ENCODE data around the gene NME4.
"Not testable (repeated sequence)": the region's sequence is repeated elsewhere in the genome, so short reads cannot be mapped to it uniquely, and the experiment has no call there.

DNA sequence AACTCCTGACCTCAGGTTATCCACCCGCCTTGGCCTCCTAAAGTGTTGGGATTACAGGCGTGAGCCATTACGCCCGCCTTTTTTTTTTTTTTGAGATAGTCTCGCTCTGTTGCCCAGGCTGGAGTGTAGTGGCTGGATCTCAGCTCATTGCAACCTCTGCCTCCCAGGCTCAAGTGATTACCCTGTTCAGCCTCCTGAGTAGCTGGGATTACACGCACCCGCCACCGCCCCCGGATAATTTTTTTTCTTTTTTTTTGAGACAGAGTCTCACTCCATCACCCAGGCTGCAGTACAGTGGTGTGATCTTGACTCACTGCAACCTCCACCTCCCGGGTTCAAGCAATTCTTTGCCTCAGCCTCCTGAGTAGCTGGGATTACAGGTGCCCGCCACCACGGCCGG lies 25.2 kb downstream of the NME4 start:
- TF ChIP-seq POLR2A (IDR thresholded peaks at IDR 0.05; ENCODE audit: low read length); CTCF (IDR thresholded peaks at IDR 0.05); BCL3 (IDR thresholded peaks at IDR 0.05); NR3C1 (IDR thresholded peaks at IDR 0.05); EP300 (IDR thresholded peaks at IDR 0.05); RFX5 (IDR thresholded peaks at IDR 0.05); SREBF2 (IDR thresholded peaks at IDR 0.05); HDAC2 (IDR thresholded peaks at IDR 0.05); MAX (IDR thresholded peaks at IDR 0.05); RAD21 (conservative IDR thresholded peaks at IDR 0.05 in 1 of 2, IDR thresholded peaks at IDR 0.05 in 1 of 2); ZC3H11A (IDR thresholded peaks at IDR 0.05); BHLHE40 (IDR thresholded peaks at IDR 0.05; ENCODE audit: low read depth, low read length): not testable (repeated sequence)
- TF ChIP-seq, protein P1, sequence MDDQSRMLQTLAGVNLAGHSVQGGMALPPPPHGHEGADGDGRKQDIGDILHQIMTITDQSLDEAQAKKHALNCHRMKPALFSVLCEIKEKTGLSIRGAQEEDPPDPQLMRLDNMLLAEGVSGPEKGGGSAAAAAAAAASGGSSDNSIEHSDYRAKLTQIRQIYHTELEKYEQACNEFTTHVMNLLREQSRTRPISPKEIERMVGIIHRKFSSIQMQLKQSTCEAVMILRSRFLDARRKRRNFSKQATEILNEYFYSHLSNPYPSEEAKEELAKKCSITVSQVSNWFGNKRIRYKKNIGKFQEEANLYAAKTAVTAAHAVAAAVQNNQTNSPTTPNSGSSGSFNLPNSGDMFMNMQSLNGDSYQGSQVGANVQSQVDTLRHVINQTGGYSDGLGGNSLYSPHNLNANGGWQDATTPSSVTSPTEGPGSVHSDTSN (IDR thresholded peaks at IDR 0.05) = not testable (repeated sequence)
- TF ChIP-seq, protein P2, sequence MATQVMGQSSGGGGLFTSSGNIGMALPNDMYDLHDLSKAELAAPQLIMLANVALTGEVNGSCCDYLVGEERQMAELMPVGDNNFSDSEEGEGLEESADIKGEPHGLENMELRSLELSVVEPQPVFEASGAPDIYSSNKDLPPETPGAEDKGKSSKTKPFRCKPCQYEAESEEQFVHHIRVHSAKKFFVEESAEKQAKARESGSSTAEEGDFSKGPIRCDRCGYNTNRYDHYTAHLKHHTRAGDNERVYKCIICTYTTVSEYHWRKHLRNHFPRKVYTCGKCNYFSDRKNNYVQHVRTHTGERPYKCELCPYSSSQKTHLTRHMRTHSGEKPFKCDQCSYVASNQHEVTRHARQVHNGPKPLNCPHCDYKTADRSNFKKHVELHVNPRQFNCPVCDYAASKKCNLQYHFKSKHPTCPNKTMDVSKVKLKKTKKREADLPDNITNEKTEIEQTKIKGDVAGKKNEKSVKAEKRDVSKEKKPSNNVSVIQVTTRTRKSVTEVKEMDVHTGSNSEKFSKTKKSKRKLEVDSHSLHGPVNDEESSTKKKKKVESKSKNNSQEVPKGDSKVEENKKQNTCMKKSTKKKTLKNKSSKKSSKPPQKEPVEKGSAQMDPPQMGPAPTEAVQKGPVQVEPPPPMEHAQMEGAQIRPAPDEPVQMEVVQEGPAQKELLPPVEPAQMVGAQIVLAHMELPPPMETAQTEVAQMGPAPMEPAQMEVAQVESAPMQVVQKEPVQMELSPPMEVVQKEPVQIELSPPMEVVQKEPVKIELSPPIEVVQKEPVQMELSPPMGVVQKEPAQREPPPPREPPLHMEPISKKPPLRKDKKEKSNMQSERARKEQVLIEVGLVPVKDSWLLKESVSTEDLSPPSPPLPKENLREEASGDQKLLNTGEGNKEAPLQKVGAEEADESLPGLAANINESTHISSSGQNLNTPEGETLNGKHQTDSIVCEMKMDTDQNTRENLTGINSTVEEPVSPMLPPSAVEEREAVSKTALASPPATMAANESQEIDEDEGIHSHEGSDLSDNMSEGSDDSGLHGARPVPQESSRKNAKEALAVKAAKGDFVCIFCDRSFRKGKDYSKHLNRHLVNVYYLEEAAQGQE (IDR thresholded peaks at IDR 0.05) = not testable (repeated sequence)
